ENCODE measurements around the gene IGFN1.

DNA sequence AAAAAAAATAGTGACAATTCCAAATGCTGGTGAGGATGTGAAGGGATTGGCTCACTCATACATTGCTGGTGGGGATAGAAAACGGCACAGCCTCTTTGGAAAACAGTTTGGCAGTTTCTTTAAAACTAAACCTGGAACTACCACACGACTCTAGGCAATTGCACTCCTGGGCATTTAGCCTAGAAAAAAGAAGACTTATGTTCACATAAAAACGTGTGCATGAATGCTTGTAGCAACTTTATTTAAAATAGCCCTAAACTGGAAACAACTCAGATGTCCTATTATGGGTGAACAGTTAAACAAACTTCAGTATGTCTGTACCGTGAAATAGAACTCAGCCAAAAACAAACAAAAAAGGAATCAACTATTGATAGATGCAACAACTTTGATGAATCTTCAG lies 26.9 kb upstream of the IGFN1 start:
- TF ChIP-seq POLR2A (IDR thresholded peaks at IDR 0.05), result no peak
- TF ChIP-seq, protein P1, sequence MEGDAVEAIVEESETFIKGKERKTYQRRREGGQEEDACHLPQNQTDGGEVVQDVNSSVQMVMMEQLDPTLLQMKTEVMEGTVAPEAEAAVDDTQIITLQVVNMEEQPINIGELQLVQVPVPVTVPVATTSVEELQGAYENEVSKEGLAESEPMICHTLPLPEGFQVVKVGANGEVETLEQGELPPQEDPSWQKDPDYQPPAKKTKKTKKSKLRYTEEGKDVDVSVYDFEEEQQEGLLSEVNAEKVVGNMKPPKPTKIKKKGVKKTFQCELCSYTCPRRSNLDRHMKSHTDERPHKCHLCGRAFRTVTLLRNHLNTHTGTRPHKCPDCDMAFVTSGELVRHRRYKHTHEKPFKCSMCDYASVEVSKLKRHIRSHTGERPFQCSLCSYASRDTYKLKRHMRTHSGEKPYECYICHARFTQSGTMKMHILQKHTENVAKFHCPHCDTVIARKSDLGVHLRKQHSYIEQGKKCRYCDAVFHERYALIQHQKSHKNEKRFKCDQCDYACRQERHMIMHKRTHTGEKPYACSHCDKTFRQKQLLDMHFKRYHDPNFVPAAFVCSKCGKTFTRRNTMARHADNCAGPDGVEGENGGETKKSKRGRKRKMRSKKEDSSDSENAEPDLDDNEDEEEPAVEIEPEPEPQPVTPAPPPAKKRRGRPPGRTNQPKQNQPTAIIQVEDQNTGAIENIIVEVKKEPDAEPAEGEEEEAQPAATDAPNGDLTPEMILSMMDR (IDR thresholded peaks at IDR 0.05), result no peak
